Measurements from ENCODE around the gene MAOB. TPM values are rescaled to one million over a fixed set of nuclear protein-coding genes. Genes with fewer than 3 reads are reported as not detected.
A peak's percentile ranks its signal among the peaks of the same experiment; 100 is the strongest.

Gene MAOB
- total RNA-seq, 1 donor from 2014 or later, result under 0.01 TPM

DNA sequence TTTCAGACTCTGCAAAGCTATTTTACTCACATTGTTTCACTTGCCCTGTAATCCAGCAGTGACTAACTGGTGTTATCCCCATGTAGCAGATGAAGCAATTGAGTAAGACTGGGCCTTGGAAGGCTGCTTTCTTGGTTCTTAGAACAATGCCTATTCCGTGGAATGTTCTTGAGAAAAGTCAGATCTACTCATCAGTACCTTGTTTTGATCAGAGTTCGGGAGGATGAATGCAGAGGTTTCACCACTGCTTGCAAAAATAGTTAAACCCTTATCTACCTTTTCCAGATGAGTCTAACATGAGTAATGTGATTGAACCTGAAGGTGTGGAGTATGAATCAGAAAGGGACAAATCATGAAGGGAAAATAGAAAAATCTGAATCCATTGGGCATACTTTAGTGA is 1.8 kb downstream of the MAOB start:
- DNase-seq (ENCODE audit: low read depth) (peak; percentile 87), FAIRE-seq (peak; percentile 72)
- TF ChIP-seq, protein P1, sequence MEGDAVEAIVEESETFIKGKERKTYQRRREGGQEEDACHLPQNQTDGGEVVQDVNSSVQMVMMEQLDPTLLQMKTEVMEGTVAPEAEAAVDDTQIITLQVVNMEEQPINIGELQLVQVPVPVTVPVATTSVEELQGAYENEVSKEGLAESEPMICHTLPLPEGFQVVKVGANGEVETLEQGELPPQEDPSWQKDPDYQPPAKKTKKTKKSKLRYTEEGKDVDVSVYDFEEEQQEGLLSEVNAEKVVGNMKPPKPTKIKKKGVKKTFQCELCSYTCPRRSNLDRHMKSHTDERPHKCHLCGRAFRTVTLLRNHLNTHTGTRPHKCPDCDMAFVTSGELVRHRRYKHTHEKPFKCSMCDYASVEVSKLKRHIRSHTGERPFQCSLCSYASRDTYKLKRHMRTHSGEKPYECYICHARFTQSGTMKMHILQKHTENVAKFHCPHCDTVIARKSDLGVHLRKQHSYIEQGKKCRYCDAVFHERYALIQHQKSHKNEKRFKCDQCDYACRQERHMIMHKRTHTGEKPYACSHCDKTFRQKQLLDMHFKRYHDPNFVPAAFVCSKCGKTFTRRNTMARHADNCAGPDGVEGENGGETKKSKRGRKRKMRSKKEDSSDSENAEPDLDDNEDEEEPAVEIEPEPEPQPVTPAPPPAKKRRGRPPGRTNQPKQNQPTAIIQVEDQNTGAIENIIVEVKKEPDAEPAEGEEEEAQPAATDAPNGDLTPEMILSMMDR (IDR thresholded peaks at IDR 0.05; ENCODE audit: insufficient read depth, low read length, severe bottlenecking), result no peak
- Histone ChIP-seq H3K4me3 (ENCODE audit: low read depth, low read length) (no peak overlapping the region), H3K27me3 (ENCODE audit: control insufficient read depth, insufficient read depth, low read length) (no peaks in the 10 kb centered on the region), H3K36me3 (ENCODE audit: control insufficient read depth, insufficient read depth, low read length) (no peaks in the 10 kb centered on the region)

DNA sequence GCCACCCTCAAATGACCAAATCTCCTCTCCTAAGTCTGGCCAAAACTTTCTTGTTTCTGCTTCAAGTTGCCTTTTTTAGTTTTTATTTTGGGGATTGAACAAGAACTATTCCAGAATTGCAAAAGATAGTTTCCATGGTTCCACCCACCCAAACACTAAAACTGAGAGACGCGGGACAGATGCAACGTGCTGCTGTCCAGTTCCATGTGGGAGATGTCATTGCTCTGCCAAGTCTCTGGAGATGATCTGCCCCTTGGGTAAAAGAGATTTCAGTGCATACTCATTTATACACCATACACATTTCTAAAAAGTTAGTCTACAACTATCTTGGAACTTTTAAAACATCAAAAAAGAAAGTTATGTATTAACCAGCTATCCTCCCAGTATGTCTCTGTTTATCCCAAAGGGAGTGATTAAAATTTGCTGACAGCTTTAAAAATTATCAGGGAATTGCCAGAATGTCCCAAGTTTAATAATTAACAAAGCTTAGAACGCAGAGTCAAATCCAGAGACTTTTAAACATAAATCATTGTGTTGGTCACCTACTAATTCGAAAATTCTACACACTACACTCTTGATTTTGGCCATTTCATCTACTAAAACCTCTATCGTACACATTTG is 3.2 kb downstream of the MAOB start:
- Histone ChIP-seq H3K36me3 (ENCODE audit: control insufficient read depth, insufficient read depth, low read length) (no peaks in the 10 kb centered on the region), H3K27me3 (ENCODE audit: control insufficient read depth, insufficient read depth, low read length) (no peaks in the 10 kb centered on the region), H3K4me3 (ENCODE audit: low read depth, low read length) (no peak overlapping the region)
- DNase-seq (ENCODE audit: low read depth), result no peak
- TF ChIP-seq, protein P1 (IDR thresholded peaks at IDR 0.05; ENCODE audit: insufficient read depth, low read length, severe bottlenecking), result no peak
- no peak for FAIRE-seq

DNA sequence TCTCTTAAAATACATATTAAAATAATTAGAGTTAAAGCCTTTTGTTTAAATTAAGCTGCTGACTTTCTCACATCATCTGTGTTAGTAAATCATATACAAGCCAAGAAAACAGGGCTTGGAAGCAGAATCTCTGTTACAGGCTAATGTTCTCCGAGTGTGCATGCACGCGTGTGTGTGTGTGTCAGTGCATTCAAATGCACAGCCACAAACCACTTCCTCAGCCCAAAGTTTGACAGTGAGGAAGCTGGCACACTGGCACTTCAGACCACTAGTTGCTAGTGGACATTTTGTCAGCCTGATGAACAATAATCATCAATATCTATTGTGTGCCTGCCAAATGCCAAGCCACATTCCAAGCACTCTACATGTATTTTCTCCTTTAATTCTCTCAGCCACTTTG is 5.6 kb downstream of the MAOB start:
- Histone ChIP-seq H3K27me3 (ENCODE audit: control insufficient read depth, insufficient read depth, low read length) (no peaks in the 10 kb centered on the region), H3K4me3 (ENCODE audit: low read depth, low read length) (no peak overlapping the region), H3K36me3 (ENCODE audit: control insufficient read depth, insufficient read depth, low read length) (no peaks in the 10 kb centered on the region)
- FAIRE-seq (no peak), DNase-seq (ENCODE audit: low read depth) (no peak)
- TF ChIP-seq, protein P1 (IDR thresholded peaks at IDR 0.05; ENCODE audit: insufficient read depth, low read length, severe bottlenecking), result no peak

DNA sequence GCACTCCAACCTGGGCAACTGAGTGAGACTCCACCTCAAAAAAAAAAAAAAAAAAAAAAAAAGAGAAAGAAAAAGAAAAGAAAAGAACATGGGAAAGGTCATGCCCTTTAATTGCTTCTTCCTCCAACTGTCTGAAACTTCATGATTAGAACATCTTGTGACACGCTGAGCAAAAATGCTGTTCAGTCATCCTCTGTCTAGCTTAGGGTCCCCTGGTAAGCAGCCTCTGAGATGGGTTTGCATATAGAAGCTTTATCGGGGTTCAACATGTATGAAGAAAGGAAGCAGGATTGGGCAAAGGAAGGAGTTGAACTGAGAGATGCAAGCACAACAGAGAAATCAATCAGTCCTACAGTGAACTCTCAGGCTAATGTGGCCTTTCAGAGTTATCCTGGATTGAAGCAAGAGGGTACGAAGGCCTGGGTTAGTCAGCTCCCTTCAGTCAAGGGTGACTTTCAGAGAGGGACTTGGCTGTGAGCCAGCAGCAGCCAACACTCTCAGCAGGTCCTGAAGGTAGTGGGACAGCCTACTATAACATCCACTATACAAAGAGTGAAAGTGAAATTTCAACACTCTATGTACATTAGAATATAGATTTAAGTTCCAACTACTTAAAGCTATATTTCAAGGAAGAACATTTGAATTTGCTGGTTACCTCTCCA is 11.4 kb downstream of the MAOB start:
- FAIRE-seq (no peak), DNase-seq (ENCODE audit: low read depth) (no peak)
- no peak overlapping the region for H3K4me3 ChIP-seq (ENCODE audit: low read depth, low read length)
- H3K36me3 ChIP-seq (ENCODE audit: control insufficient read depth, insufficient read depth, low read length), result no peaks in the 10 kb centered on the region
- no peaks in the 10 kb centered on the region for H3K27me3 ChIP-seq (ENCODE audit: control insufficient read depth, insufficient read depth, low read length)
- TF ChIP-seq, protein P1 (IDR thresholded peaks at IDR 0.05; ENCODE audit: insufficient read depth, low read length, severe bottlenecking), result no peak

DNA sequence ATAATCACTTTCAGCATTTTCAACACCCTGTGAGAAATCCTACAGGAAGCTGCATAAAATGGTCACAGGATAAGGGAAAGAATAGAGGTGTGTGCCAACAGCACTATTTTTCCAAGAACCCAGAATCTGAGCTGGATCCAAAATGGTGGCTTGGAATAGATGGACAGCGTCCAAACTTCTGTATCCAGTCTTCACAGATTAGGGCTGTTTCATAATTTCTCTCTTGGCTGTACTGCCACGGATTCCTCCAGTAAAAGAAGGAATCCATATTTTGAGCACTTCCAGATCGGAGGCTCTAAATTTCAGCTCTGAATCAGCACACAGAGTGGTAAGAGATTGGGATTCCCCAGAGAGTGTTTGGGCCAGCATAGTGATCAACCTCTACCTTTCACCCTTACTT is 12.2 kb downstream of the MAOB start:
- FAIRE-seq, result no peak
- no peak overlapping the region for H3K4me3 ChIP-seq (ENCODE audit: low read depth, low read length)

More for the DNA sequence above, 12.2 kb downstream of the MAOB start:
- TF ChIP-seq, protein P1 (IDR thresholded peaks at IDR 0.05; ENCODE audit: insufficient read depth, low read length, severe bottlenecking), result no peak
- no peaks in the 10 kb centered on the region for H3K36me3 ChIP-seq (ENCODE audit: control insufficient read depth, insufficient read depth, low read length)
- no peaks in the 10 kb centered on the region for H3K27me3 ChIP-seq (ENCODE audit: control insufficient read depth, insufficient read depth, low read length)
- no peak for DNase-seq (ENCODE audit: low read depth)
